Activated CD8-positive, alpha-beta memory T cell treated with anti-CD3 and anti-CD28 coated beads for 48 hours (primary cell): ENCODE results near the gene SESN1.
A peak's percentile ranks its signal among the peaks of the same experiment; 100 is the strongest.

Experiments
- DNase-seq, 3 experiments: peaks; one replicate each; pipeline ENCODE4 v3.0.0-alpha.2; 2020; ENCODE audit warnings: low read depth in 2 of 3, low spot score in 2 of 3

The SESN1 gene

GRCh38 chr6:108966251-108966650, 128.4 kb downstream of the SESN1 start:
- DNase-seq, result no peak

GRCh38 chr6:108961985-108962384, 132.7 kb downstream of the SESN1 start:
- no peak for DNase-seq

GRCh38 chr6:108961077-108961476, 133.6 kb downstream of the SESN1 start:
- no peak for DNase-seq

GRCh38 chr6:108960601-108961000, 134.0 kb downstream of the SESN1 start:
- no peak for DNase-seq

- DNase-seq, result no peak
Measured at GRCh38 chr6:108959972-108960582, 134.6 kb downstream of the SESN1 start.

- no peak for DNase-seq
Measured at GRCh38 chr6:108958900-108959770, 135.5 kb downstream of the SESN1 start.

- DNase-seq, result no peak
Measured at GRCh38 chr6:108957221-108957620, 137.4 kb downstream of the SESN1 start.

- DNase-seq, result no peak
Measured at GRCh38 chr6:108955329-108955949, 139.2 kb downstream of the SESN1 start.

GRCh38 chr6:108953681-108954080, 141.0 kb downstream of the SESN1 start:
- DNase-seq, result no peak

GRCh38 chr6:108952776-108953486, 141.7 kb downstream of the SESN1 start:
- no peak for DNase-seq

- DNase-seq, result no peak
Measured at GRCh38 chr6:108951351-108951953, 143.2 kb downstream of the SESN1 start.

GRCh38 chr6:108948181-108948661, 146.4 kb downstream of the SESN1 start:
- DNase-seq, result no peak

GRCh38 chr6:108947114-108947854, 147.4 kb downstream of the SESN1 start:
- DNase-seq, result no peak

- DNase-seq, result no peak
Measured at GRCh38 chr6:108946695-108947094, 148.0 kb downstream of the SESN1 start.

GRCh38 chr6:108945681-108946159, 148.9 kb downstream of the SESN1 start:
- no peak for DNase-seq

GRCh38 chr6:108944707-108945680, 149.7 kb downstream of the SESN1 start:
- no peak for DNase-seq

- DNase-seq, result no peak
Measured at GRCh38 chr6:108944071-108944470, 150.6 kb downstream of the SESN1 start.

GRCh38 chr6:108942556-108943492, 151.8 kb downstream of the SESN1 start:
- peak in 1 of 3 experiments; percentile 21 for DNase-seq
